HepG2 (cell line): ENCODE results near the gene TDRD9. TPM values are rescaled to one million over a fixed set of nuclear protein-coding genes. Genes with fewer than 3 reads are reported as not detected.

ENCODE experiments used
- AFF4 ChIP-seq: sonication (generic); formaldehyde crosslinking; IDR thresholded peaks from 2 replicates; pipeline ENCODE4 v1.4.0; 2020; ENCODE audit warnings: missing genetic modification reagents
- ATF6 ChIP-seq: sonication (generic); formaldehyde crosslinking; conservative IDR thresholded peaks from 2 replicates; pipeline ENCODE4 v1.4.0; 2020; ENCODE audit warnings: missing genetic modification reagents
- ATRX ChIP-seq: sonication (generic); formaldehyde crosslinking; IDR thresholded peaks from 2 replicates; pipeline ENCODE4 v1.4.0; 2020; ENCODE audit warnings: missing genetic modification reagents, borderline replicate concordance
- CBX5 ChIP-seq: sonication (generic); formaldehyde crosslinking; IDR thresholded peaks from 2 replicates; pipeline ENCODE4 v1.4.0; 2020; ENCODE audit warnings: missing genetic modification reagents, borderline replicate concordance
- CERS6 ChIP-seq: sonication (generic); formaldehyde crosslinking; IDR thresholded peaks from 2 replicates; pipeline ENCODE4 v1.5.0; 2020; ENCODE audit warnings: missing genetic modification reagents
- DZIP1 ChIP-seq: sonication (generic); formaldehyde crosslinking; IDR thresholded peaks from 2 replicates; pipeline ENCODE4 v1.5.0; 2020; ENCODE audit warnings: mild to moderate bottlenecking, missing genetic modification reagents
- FOSL2 ChIP-seq: sonication (generic); formaldehyde crosslinking; IDR thresholded peaks from 2 replicates; pipeline ENCODE4 v1.4.0; 2020; ENCODE audit warnings: missing genetic modification reagents
- MIER3 ChIP-seq: IDR thresholded peaks from 2 replicates; pipeline ENCODE4 v1.6.1; 2016; ENCODE audit warnings: missing compliant biosample characterization, borderline replicate concordance
- PAWR ChIP-seq: sonication (generic); formaldehyde crosslinking; IDR thresholded peaks from 2 replicates; pipeline ENCODE4 v1.4.0; 2020; ENCODE audit warnings: missing genetic modification reagents, mild to moderate bottlenecking, borderline replicate concordance
- PLSCR1 ChIP-seq: sonication (generic); formaldehyde crosslinking; IDR thresholded peaks from 2 replicates; pipeline ENCODE4 v1.5.0; 2020; ENCODE audit warnings: missing genetic modification reagents, mild to moderate bottlenecking, borderline replicate concordance
- SMARCE1 ChIP-seq: fragments of 450-650 bp; IDR thresholded peaks from 2 replicates; pipeline ENCODE4 v1.6.1; 2017; ENCODE audit warnings: borderline replicate concordance
- TFDP2 ChIP-seq: sonication (generic); formaldehyde crosslinking; IDR thresholded peaks from 2 replicates; pipeline ENCODE4 v1.4.0; 2020; ENCODE audit warnings: missing genetic modification reagents
- ZNF263 ChIP-seq: sonication (generic); formaldehyde crosslinking; IDR thresholded peaks from 2 replicates; pipeline ENCODE4 v1.4.0; 2020; ENCODE audit warnings: missing genetic modification reagents
- ZNF354B ChIP-seq: sonication (generic); formaldehyde crosslinking; IDR thresholded peaks from 2 replicates; pipeline ENCODE4 v1.8.0; 2022; ENCODE audit warnings: mild to moderate bottlenecking, missing genetic modification reagents
- ZNF589 ChIP-seq: sonication (generic); formaldehyde crosslinking; conservative IDR thresholded peaks from 2 replicates; pipeline ENCODE4 v1.8.0; 2022; ENCODE audit warnings: mild to moderate bottlenecking, moderate library complexity, missing genetic modification reagents
- ZNF879 ChIP-seq: sonication (generic); formaldehyde crosslinking; IDR thresholded peaks from 2 replicates; pipeline ENCODE4 v1.8.1; 2023; ENCODE audit warnings: missing genetic modification reagents
- polyA plus RNA-seq, 8 experiments: library from polyadenylated mRNA; depleted of rRNA in 3 of 8; stranded (reverse) in 7 of 8; unstranded in 1 of 8; fragments of >200 nt; fragmentation: Illumina TruSeq in 4 of 8; extraction: Trizol in 4 of 8; gene quantifications; 2 replicates each; pipeline versions ENCODE4 v1.2.1 to v1.2.3, GENCODE V29; 2011 to 2016; ENCODE audit warnings: low read depth in 4 of 8, missing spikeins in 1 of 8, mixed read lengths in 1 of 8; ENCODE audit not compliant: insufficient read depth in 1 of 8
- total RNA-seq, 5 experiments: library from RNA; depleted of rRNA; stranded (reverse); fragments of >200 nt; fragmentation: Illumina TruSeq; extraction: Trizol; gene quantifications; 2 replicates each; pipeline ENCODE4 v1.2.3, GENCODE V29; 2016; ENCODE audit warnings: low read depth in 1 of 5

Gene TDRD9
- total and polyA plus RNA-seq, 2 of the 13 experiments (the other 11 are each of a cell fraction or from before 2014, with no cell fraction given), result not detected

GRCh38 chr14:103920981-103921854, 7.0 kb upstream of the TDRD9 start (continued):
- no peak for TF ChIP-seq PLSCR1 (CRISPR knock-in tag)
- peak; percentile 94; the same call in 1 of the 2 replicates for TF ChIP-seq CBX5 (CRISPR knock-in tag)
- no peak for TF ChIP-seq ATRX
- no peak for TF ChIP-seq CERS6 (CRISPR knock-in tag)
- TF ChIP-seq ZNF589 (CRISPR knock-in tag), result no peak
- no peak for TF ChIP-seq SMARCE1
- TF ChIP-seq FOSL2 (CRISPR knock-in tag), result peak; percentile 62; the same call in 1 of the 2 replicates
- 0 out of 2 replicates have a peak, but pooled peaks have one; percentile 33 for TF ChIP-seq PAWR (CRISPR knock-in tag)
- no peak; the same call in 1 of the 2 replicates for TF ChIP-seq MIER3 (CRISPR knock-in tag)
- no peak; the same call in 1 of the 2 replicates for TF ChIP-seq AFF4 (CRISPR knock-in tag)
- no peak for TF ChIP-seq ZNF263
- TF ChIP-seq ATF6 (CRISPR knock-in tag), result no peak
- TF ChIP-seq ZNF354B, result no peak
- peak; percentile 81; the same call in 1 of the 2 replicates for TF ChIP-seq DZIP1 (CRISPR knock-in tag)
- no peak for TF ChIP-seq ZNF879 (CRISPR knock-in tag)
- peak; percentile 45; the same call in 1 of the 2 replicates for TF ChIP-seq TFDP2
